Peyer's patch (tissue), 4 donors: Measurements from ENCODE around the gene GNB1L.

Source experiments
- CTCF ChIP-seq, 6 experiments: fragments of 450-650 bp in 4 of 6; fragments of 200-600 bp in 2 of 6; sonication (generic) in 1 of 6; IDR thresholded peaks; one replicate each; pipeline ENCODE4 v1.5.1; 2017 to 2019; ENCODE audit warnings: antibody characterized with exemption in 6 of 6, mild to moderate bottlenecking in 3 of 6, moderate library complexity in 1 of 6
- POLR2A ChIP-seq, 2 donors: fragments of 450-650 bp; IDR thresholded peaks; one replicate each; pipeline ENCODE4 v1.5.1; 2017; ENCODE audit warnings: antibody characterized with exemption in 2 of 2, mild to moderate bottlenecking in 2 of 2, moderate library complexity in 2 of 2

GRCh38 chr22:19879992-19880785 is 25.5 kb upstream of the GNB1L start:
- TF ChIP-seq CTCF (IDR thresholded peaks at IDR 0.05) (no peak), POLR2A (IDR thresholded peaks at IDR 0.05) (no peak)
